Spleen (tissue), 7 donors: Measurements from ENCODE around the gene SPATA1.

Source experiments
- POLR2A ChIP-seq, 3 donors: fragments of 450-650 bp; IDR thresholded peaks; one replicate each; pipeline ENCODE4 v1.5.1; 2017; ENCODE audit warnings: antibody characterized with exemption in 3 of 3, mild to moderate bottlenecking in 1 of 3
- TF ChIP-seq, protein P1 (sequence below), 11 experiments: fragments of 200-600 bp in 7 of 11; fragments of 450-650 bp in 4 of 11; sonication (generic) in 4 of 11; IDR thresholded peaks in 8 of 11; conservative IDR thresholded peaks in 3 of 11; 1 replicate in 7 of 11; 2 replicates in 4 of 11; pipeline versions ENCODE4 v1.4.0 to v1.8.0; 2016 to 2021; ENCODE audit warnings: antibody characterized with exemption in 11 of 11, inconsistent platforms in 4 of 11, mild to moderate bottlenecking in 1 of 11
- donor health status: DM: no; HTN: no; CAD: no; lungs with moderate emphysema.
- donor health status: DM: no; HTN: no; CAD: no.
- donor health status: DM: no; HTN: no; CAD: no.

DNA sequence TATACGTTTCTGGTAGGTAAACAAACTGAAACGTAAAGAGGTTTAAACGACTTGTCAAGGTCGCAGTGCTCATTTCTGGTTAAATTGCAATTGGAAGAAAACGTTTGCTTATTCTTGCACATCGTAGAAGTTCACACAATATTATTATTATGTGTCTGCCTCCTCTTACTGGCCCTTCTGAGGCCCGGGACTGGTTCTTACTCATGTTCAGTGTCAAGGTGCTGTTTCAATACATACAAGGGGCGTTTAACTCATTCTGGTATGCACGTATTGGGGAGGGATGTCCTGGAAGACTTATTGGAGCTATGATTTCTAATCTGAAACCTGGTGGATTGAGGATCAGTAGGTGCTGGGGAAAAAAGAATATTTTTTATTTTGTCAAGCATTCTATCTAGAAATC is 26.2 kb upstream of the SPATA1 start:
- TF ChIP-seq POLR2A (IDR thresholded peaks at IDR 0.05): no peak
- TF ChIP-seq, protein P1, sequence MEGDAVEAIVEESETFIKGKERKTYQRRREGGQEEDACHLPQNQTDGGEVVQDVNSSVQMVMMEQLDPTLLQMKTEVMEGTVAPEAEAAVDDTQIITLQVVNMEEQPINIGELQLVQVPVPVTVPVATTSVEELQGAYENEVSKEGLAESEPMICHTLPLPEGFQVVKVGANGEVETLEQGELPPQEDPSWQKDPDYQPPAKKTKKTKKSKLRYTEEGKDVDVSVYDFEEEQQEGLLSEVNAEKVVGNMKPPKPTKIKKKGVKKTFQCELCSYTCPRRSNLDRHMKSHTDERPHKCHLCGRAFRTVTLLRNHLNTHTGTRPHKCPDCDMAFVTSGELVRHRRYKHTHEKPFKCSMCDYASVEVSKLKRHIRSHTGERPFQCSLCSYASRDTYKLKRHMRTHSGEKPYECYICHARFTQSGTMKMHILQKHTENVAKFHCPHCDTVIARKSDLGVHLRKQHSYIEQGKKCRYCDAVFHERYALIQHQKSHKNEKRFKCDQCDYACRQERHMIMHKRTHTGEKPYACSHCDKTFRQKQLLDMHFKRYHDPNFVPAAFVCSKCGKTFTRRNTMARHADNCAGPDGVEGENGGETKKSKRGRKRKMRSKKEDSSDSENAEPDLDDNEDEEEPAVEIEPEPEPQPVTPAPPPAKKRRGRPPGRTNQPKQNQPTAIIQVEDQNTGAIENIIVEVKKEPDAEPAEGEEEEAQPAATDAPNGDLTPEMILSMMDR (IDR thresholded peaks at IDR 0.05 in 8 of 11, conservative IDR thresholded peaks at IDR 0.05 in 3 of 11): no peak
